Naive thymus-derived CD4-positive, alpha-beta T cell (primary cell): ENCODE measurements around the gene PTGFR. TPM values are rescaled to one million over a fixed set of nuclear protein-coding genes. Genes with fewer than 3 reads are reported as not detected.
A peak's percentile ranks its signal among the peaks of the same experiment; 100 is the strongest.

ENCODE experiments used
- ATAC-seq: fragments of 150-1000 bp; cut with Tn5 transposase; 2 replicates; pipeline ENCODE4 v1.10.0; 2021; ENCODE audit warnings: mild to moderate bottlenecking, moderate library complexity
- CTCF ChIA-PET: fragments of 350-600 bp; sonication (Branson Sonifier 250); formaldehyde crosslinking; loops from one replicate; lab custom pipeline; 2021; ENCODE audit warnings: antibody characterized with exemption; lab: Charles Lee
- POLR2A ChIA-PET: fragments of 350-600 bp; sonication (Branson Sonifier 250); formaldehyde crosslinking; loops from one replicate; lab custom pipeline; 2021; ENCODE audit warnings: antibody characterized with exemption, inconsistent platforms; lab: Charles Lee
- DNase-seq, 9 donors: peaks; one replicate each; pipeline versions ENCODE4 v3.0.0 to v3.0.0-alpha.2; 2020 to 2022; ENCODE audit warnings: mixed read lengths in 1 of 9
- H3K27ac ChIP-seq: one replicate; pipeline ENCODE4 v1.7.0; 2013; ENCODE audit warnings: mild to moderate bottlenecking, low read depth, low read length, moderate library complexity
- H3K27me3 ChIP-seq, 2 donors: one replicate each; pipeline ENCODE4 v1.7.0; 2013; ENCODE audit warnings: low read length in 2 of 2, mild to moderate bottlenecking in 2 of 2, moderate library complexity in 2 of 2; ENCODE audit not compliant: control insufficient read depth in 2 of 2, insufficient read depth in 2 of 2
- H3K36me3 ChIP-seq, 3 experiments: 1 replicate in 2 of 3; 2 replicates in 1 of 3; pipeline ENCODE4 v1.7.0; 2013; ENCODE audit warnings: low read length in 3 of 3, mild to moderate bottlenecking in 3 of 3, moderate library complexity in 1 of 3; ENCODE audit not compliant: insufficient read depth in 3 of 3, control insufficient read depth in 2 of 3
- H3K4me1 ChIP-seq, 2 donors: one replicate each; pipeline ENCODE4 v1.7.0; 2013; ENCODE audit warnings: low read length in 2 of 2, mild to moderate bottlenecking in 2 of 2, moderate library complexity in 1 of 2; ENCODE audit not compliant: control insufficient read depth in 2 of 2, insufficient read depth in 2 of 2
- H3K4me3 ChIP-seq: 2 replicates; pipeline ENCODE4 v1.7.0; 2013; ENCODE audit warnings: mild to moderate bottlenecking, low read length
- H3K9me3 ChIP-seq, 3 experiments: 1 replicate in 2 of 3; 2 replicates in 1 of 3; pipeline ENCODE4 v1.7.0; 2013; ENCODE audit warnings: low read length in 3 of 3; ENCODE audit not compliant: control insufficient read depth in 2 of 3
- H3K27ac Mint-ChIP-seq, 9 donors: one replicate each; pipeline ENCODE4 v1.8.0; 2020 to 2022; ENCODE audit warnings: mixed read lengths in 9 of 9, mild to moderate bottlenecking in 8 of 9, moderate library complexity in 5 of 9, inconsistent platforms in 2 of 9
- H3K27me3 Mint-ChIP-seq, 5 donors: one replicate each; pipeline ENCODE4 v1.8.0; 2021 to 2022; ENCODE audit warnings: mixed read lengths in 5 of 5, mild to moderate bottlenecking in 1 of 5
- H3K36me3 Mint-ChIP-seq, 5 donors: one replicate each; pipeline ENCODE4 v1.8.0; 2020 to 2022; ENCODE audit warnings: mixed read lengths in 5 of 5, mild to moderate bottlenecking in 3 of 5, inconsistent platforms in 1 of 5
- H3K4me1 Mint-ChIP-seq, 7 donors: one replicate each; pipeline ENCODE4 v1.8.0; 2020 to 2022; ENCODE audit warnings: mixed read lengths in 7 of 7, mild to moderate bottlenecking in 3 of 7, inconsistent platforms in 1 of 7
- H3K4me3 Mint-ChIP-seq, 10 donors: one replicate each; pipeline ENCODE4 v1.8.0; 2020 to 2022; ENCODE audit warnings: mild to moderate bottlenecking in 10 of 10, mixed read lengths in 10 of 10, moderate library complexity in 6 of 10, inconsistent platforms in 2 of 10
- H3K9me3 Mint-ChIP-seq, 11 donors: one replicate each; pipeline ENCODE4 v1.8.0; 2020 to 2022; ENCODE audit warnings: mixed read lengths in 11 of 11, mild to moderate bottlenecking in 4 of 11, inconsistent platforms in 1 of 11, moderate library complexity in 1 of 11
- intact Hi-C, 2 donors: fragments of 100-400 bp; cut with micrococcal nuclease; formaldehyde crosslinking; loops; one replicate each; pipeline ENCODE4 v1.15.1; 2023
- polyA plus RNA-seq, 2 donors: library from polyadenylated mRNA; unstranded; fragments of 300-500 nt; fragmentation: Illumina TruSeq; gene quantifications; one replicate each; pipeline ENCODE4 v1.2.3, GENCODE V29; 2021
- total RNA-seq, 6 experiments: library from RNA in 5 of 6; stranded (reverse) in 5 of 6; gene quantifications; 1 replicate in 5 of 6; 2 replicates in 1 of 6; pipeline ENCODE4 v1.2.3 and lab custom pipeline; 2021 to 2026

Gene PTGFR
- total RNA-seq (not detected), polyA plus RNA-seq (not detected), total RNA-seq (lab: John Stamatoyannopoulos, UW) (not detected)

GRCh38 chr1:78490861-78491450 is at the start of gene PTGFR:
Gene PTGFR, plus strand, starts transcription at chr1:78490974. Its CDS starts 1,770 bp downstream, at chr1:78492744.
- intact Hi-C loops, result no loop called here

GRCh38 chr1:78441921-78442320 is 48.9 kb upstream of the PTGFR start:
- Histone ChIP-seq H3K4me3 (no peak overlapping the region), H3K4me1 (no peaks in the 10 kb centered on the region), H3K36me3 (no peaks in the 10 kb centered on the region), H3K9me3 (no peaks in the 10 kb centered on the region), H3K27me3 (no peaks in the 10 kb centered on the region), H3K27ac (no peak overlapping the region)
- Mint-ChIP-seq H3K4me3 (no peak overlapping the region), H3K36me3 (no peaks in the 10 kb centered on the region), H3K4me1 (no peaks in the 10 kb centered on the region), H3K27ac (no peak overlapping the region), H3K27me3 (peaks cover 0 to 13% (median under 1%) of the 10 kb centered on the region in 5 donors), H3K9me3 (peaks cover 0 to 6% (median 0%) of the 10 kb centered on the region in 11 donors)
- ATAC-seq, result no peak
- no peak for DNase-seq
- ChIA-PET POLR2A (no interaction called here), CTCF (no interaction called here)
- intact Hi-C loops, result no loop called here

More at GRCh38 chr1:78490861-78491450, at the start of gene PTGFR:
- Mint-ChIP-seq H3K27me3 (peaks cover 37 to 52% (median 45%) of the 10 kb centered on the region in 5 donors), H3K4me3 (peak within 1 kb of the TSS in 3 of 10 donors; percentile 12 to 35 (median 29)), H3K4me1 (peaks cover 0 to 9% (median 3%) of the 10 kb centered on the region in 7 donors), H3K36me3 (no peaks in the 10 kb centered on the region), H3K9me3 (peaks cover 0 to 22% (median 3%) of the 10 kb centered on the region in 11 donors), H3K27ac (no peak within 1 kb of the TSS)
- no peak for DNase-seq
- Histone ChIP-seq H3K9me3 (no peaks in the 10 kb centered on the region), H3K27me3 (peaks cover 0 to 5% of the 10 kb centered on the region in 2 donors), H3K4me3 (no peak within 1 kb of the TSS), H3K27ac (no peak within 1 kb of the TSS), H3K4me1 (no peaks in the 10 kb centered on the region), H3K36me3 (no peaks in the 10 kb centered on the region)
- ChIA-PET CTCF (no interaction called here), POLR2A (no interaction called here)
- no peak for ATAC-seq

GRCh38 chr1:78447086-78447485 is 43.7 kb upstream of the PTGFR start:
- ChIA-PET POLR2A (no interaction called here), CTCF (no interaction called here)
- H3K4me3 ChIP-seq, result no peak overlapping the region
- intact Hi-C loops, result no loop called here
- Mint-ChIP-seq H3K4me3 (no peak overlapping the region), H3K27ac (no peak overlapping the region), H3K4me1 (peaks cover 0 to 1% (median 0%) of the 10 kb centered on the region in 7 donors), H3K9me3 (peaks cover 0 to 5% (median 0%) of the 10 kb centered on the region in 11 donors), H3K27me3 (peaks cover 0 to 13% (median 0%) of the 10 kb centered on the region in 5 donors), H3K36me3 (no peaks in the 10 kb centered on the region)
- H3K4me1 ChIP-seq, result no peaks in the 10 kb centered on the region
- no peak overlapping the region for H3K27ac ChIP-seq
- ATAC-seq (no peak), DNase-seq (no peak)
- H3K9me3 ChIP-seq, result no peaks in the 10 kb centered on the region
- H3K36me3 ChIP-seq, result no peaks in the 10 kb centered on the region
- H3K27me3 ChIP-seq, result no peaks in the 10 kb centered on the region

- peaks cover 5 to 48% (median 25%) of the 10 kb centered on the region in 11 donors for H3K9me3 Mint-ChIP-seq
- CTCF ChIA-PET, result no interaction called here
Measured at GRCh38 chr1:78464449-78464891, 26.3 kb upstream of the PTGFR start.

GRCh38 chr1:78465143-78465542 is 25.6 kb upstream of the PTGFR start:
- H3K27ac ChIP-seq, result no peak overlapping the region
- H3K27ac Mint-ChIP-seq, result no peak overlapping the region
- DNase-seq (no peak), ATAC-seq (no peak)
- H3K4me3 Mint-ChIP-seq, result no peak overlapping the region
- no peaks in the 10 kb centered on the region for H3K4me1 Mint-ChIP-seq
- H3K4me1 ChIP-seq, result no peaks in the 10 kb centered on the region
- CTCF ChIA-PET, result no interaction called here
- H3K27me3 ChIP-seq, result no peaks in the 10 kb centered on the region
- POLR2A ChIA-PET, result no interaction called here
- H3K36me3 ChIP-seq, result no peaks in the 10 kb centered on the region
- peaks cover 0 to 13% (median 3%) of the 10 kb centered on the region in 5 donors for H3K27me3 Mint-ChIP-seq
- peaks cover 5 to 44% (median 25%) of the 10 kb centered on the region in 11 donors for H3K9me3 Mint-ChIP-seq
- H3K4me3 ChIP-seq, result no peak overlapping the region
- peaks cover 0 to 4% (median 0%) of the 10 kb centered on the region in 3 experiments for H3K9me3 ChIP-seq
- intact Hi-C loops, result no loop called here
- peaks cover 0 to 9% (median 0%) of the 10 kb centered on the region in 5 donors for H3K36me3 Mint-ChIP-seq

More at GRCh38 chr1:78464449-78464891, 26.3 kb upstream of the PTGFR start:
- ATAC-seq (no peak), DNase-seq (no peak)
- Mint-ChIP-seq H3K36me3 (peaks cover 0 to 9% (median 0%) of the 10 kb centered on the region in 5 donors), H3K27me3 (peaks cover 0 to 13% (median 3%) of the 10 kb centered on the region in 5 donors), H3K4me1 (no peaks in the 10 kb centered on the region), H3K27ac (no peak overlapping the region), H3K4me3 (no peak overlapping the region)
- Histone ChIP-seq H3K27ac (no peak overlapping the region), H3K4me1 (no peaks in the 10 kb centered on the region), H3K27me3 (no peaks in the 10 kb centered on the region), H3K36me3 (no peaks in the 10 kb centered on the region), H3K9me3 (peaks cover 0 to 4% (median 0%) of the 10 kb centered on the region in 3 experiments), H3K4me3 (no peak overlapping the region)
- POLR2A ChIA-PET, result no interaction called here
- intact Hi-C loops, result no loop called here

- intact Hi-C loops, result no loop called here
Measured at GRCh38 chr1:78468521-78468920, 22.3 kb upstream of the PTGFR start.

More at GRCh38 chr1:78468521-78468920, 22.3 kb upstream of the PTGFR start:
- H3K27ac Mint-ChIP-seq, result no peak overlapping the region
- Histone ChIP-seq H3K4me1 (no peaks in the 10 kb centered on the region), H3K36me3 (no peaks in the 10 kb centered on the region), H3K27ac (no peak overlapping the region), H3K27me3 (no peaks in the 10 kb centered on the region), H3K4me3 (no peak overlapping the region), H3K9me3 (no peaks in the 10 kb centered on the region)
- no peak overlapping the region for H3K4me3 Mint-ChIP-seq
- CTCF ChIA-PET, result no interaction called here
- POLR2A ChIA-PET, result no interaction called here
- H3K36me3 Mint-ChIP-seq, result peaks cover 0 to 3% (median 0%) of the 10 kb centered on the region in 5 donors
- no peak for ATAC-seq
- peaks cover 0 to 17% (median 12%) of the 10 kb centered on the region in 11 donors for H3K9me3 Mint-ChIP-seq
- no peak for DNase-seq
- H3K4me1 Mint-ChIP-seq, result no peaks in the 10 kb centered on the region
- peaks cover 0 to 16% (median 6%) of the 10 kb centered on the region in 5 donors for H3K27me3 Mint-ChIP-seq
